GM18511 (cell line): ENCODE data around the gene TMEM234.

Experiments used
- ATAC-seq: cut with Tn5 transposase; IDR thresholded peaks from one replicate; pipeline ENCODE4 v1.9.1; 2021; ENCODE audit warnings: mild to moderate bottlenecking, moderate library complexity; ENCODE audit not compliant: unreplicated experiment

TMEM234 gene

GRCh38 chr1:32180186-32181060, 41.7 kb downstream of the TMEM234 start:
- ATAC-seq = no peak

GRCh38 chr1:32179443-32180185, 42.5 kb downstream of the TMEM234 start, which contains the start of gene TXLNA:
TSS of gene TXLNA (plus strand) at chr1:32179675. CDS start at chr1:32180346, 671 bp downstream.
- ATAC-seq = peak; percentile 88

- peak; percentile 2 for ATAC-seq
Observed at GRCh38 chr1:32179193-32179442, 43.0 kb downstream of the TMEM234 start.

- no peak for ATAC-seq
Observed at GRCh38 chr1:32178380-32179192, 43.6 kb downstream of the TMEM234 start.

- no peak for ATAC-seq
Observed at GRCh38 chr1:32172621-32173245, 49.4 kb downstream of the TMEM234 start.

- no peak for ATAC-seq
Observed at GRCh38 chr1:32170991-32171390, 51.2 kb downstream of the TMEM234 start.
